ENCODE data around the gene EPGN. TPM values are rescaled to one million over a fixed set of nuclear protein-coding genes. Genes with fewer than 3 reads are reported as not detected.

EPGN gene
- total and polyA plus RNA-seq, 8 donors, result 0.24 to 0.92 TPM; not detected in 6

DNA sequence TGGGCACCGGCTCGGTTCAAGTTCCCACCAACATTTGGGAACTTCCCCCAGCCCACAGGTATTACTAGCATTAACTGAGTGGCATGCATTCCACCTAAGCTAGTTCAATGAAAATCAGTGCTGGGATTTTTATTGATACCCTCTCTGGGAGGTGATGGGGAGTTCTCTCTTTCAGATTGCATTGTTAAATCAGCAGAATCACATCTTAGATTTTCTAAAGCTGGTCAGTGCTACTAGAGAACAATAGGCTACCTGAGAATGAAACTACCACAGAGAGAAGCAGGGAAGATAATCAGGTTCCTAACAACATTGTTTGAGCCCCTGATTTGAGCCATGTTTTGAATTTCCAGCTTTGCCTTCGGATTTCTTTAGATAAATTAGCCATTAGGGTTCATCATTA is 16.0 kb downstream of the EPGN start:
- H3K27ac ChIP-seq, result no peak overlapping the region
- H3K27me3 ChIP-seq, result no peaks in the 10 kb centered on the region
- H3K4me3 ChIP-seq, result no peak overlapping the region
- ATAC-seq, result no peak
- TF ChIP-seq, protein P1, sequence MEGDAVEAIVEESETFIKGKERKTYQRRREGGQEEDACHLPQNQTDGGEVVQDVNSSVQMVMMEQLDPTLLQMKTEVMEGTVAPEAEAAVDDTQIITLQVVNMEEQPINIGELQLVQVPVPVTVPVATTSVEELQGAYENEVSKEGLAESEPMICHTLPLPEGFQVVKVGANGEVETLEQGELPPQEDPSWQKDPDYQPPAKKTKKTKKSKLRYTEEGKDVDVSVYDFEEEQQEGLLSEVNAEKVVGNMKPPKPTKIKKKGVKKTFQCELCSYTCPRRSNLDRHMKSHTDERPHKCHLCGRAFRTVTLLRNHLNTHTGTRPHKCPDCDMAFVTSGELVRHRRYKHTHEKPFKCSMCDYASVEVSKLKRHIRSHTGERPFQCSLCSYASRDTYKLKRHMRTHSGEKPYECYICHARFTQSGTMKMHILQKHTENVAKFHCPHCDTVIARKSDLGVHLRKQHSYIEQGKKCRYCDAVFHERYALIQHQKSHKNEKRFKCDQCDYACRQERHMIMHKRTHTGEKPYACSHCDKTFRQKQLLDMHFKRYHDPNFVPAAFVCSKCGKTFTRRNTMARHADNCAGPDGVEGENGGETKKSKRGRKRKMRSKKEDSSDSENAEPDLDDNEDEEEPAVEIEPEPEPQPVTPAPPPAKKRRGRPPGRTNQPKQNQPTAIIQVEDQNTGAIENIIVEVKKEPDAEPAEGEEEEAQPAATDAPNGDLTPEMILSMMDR (IDR thresholded peaks at IDR 0.05), result no peak
- no peaks in the 10 kb centered on the region for H3K9me3 ChIP-seq
- intact Hi-C loops (cut with DNase I), result no loop called here
- no peaks in the 10 kb centered on the region for H3K36me3 ChIP-seq
- no peak for DNase-seq
- H3K4me1 ChIP-seq, result peaks cover 0 to 7% of the 10 kb centered on the region in 2 donors

DNA sequence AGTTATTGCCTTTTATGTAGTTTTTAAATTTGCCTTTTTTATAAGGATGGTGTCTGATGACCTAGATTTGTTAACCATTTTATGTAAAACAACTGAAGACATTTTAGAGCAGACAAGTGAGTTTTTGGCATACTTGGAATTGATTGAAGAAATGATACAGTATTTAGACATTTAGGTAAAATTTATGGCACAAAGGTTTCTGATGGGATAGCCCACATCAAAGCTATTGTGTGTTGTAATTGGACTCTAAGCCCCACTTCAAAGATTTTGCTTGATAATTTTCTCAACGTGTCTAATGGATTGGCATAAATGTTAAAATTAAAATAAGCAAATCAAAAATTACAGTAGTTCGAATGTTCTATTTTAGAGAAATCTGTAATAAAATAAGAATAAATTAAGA is 17.6 kb downstream of the EPGN start:
- intact Hi-C loops (cut with DNase I), result no loop called here
- Histone ChIP-seq H3K4me3 (no peak overlapping the region), H3K9me3 (no peaks in the 10 kb centered on the region), H3K27me3 (no peaks in the 10 kb centered on the region), H3K36me3 (no peaks in the 10 kb centered on the region), H3K27ac (no peak overlapping the region), H3K4me1 (peaks cover 0 to under 1% of the 10 kb centered on the region in 2 donors)
- TF ChIP-seq, protein P1 (IDR thresholded peaks at IDR 0.05), result no peak
- ATAC-seq (no peak), DNase-seq (no peak)

DNA sequence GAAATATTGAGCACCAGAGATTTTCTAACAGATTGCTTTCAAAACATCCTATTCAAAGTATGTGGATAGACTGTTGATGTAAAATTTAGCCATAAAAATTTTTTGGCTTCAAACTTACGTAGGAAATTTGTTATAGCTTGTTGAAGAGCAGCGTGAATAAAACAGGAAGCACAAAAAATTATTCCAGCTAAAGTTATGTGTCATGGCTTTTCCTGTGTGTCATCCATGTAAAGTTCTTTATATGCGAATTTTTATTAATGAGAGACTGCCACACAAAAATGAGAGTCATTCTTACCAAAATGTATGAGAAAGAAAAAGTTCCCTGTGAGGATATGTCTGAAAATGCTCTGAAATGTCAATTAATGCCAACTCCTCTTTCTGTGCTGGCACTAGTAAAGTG is 19.5 kb downstream of the EPGN start:
- H3K4me1 ChIP-seq, result no peaks in the 10 kb centered on the region
- no peak for ATAC-seq
- TF ChIP-seq, protein P1 (IDR thresholded peaks at IDR 0.05), result no peak
- H3K4me3 ChIP-seq, result no peak overlapping the region
- no peaks in the 10 kb centered on the region for H3K36me3 ChIP-seq
- no peak overlapping the region for H3K27ac ChIP-seq
- H3K27me3 ChIP-seq, result no peaks in the 10 kb centered on the region
- no peak for DNase-seq
- no peaks in the 10 kb centered on the region for H3K9me3 ChIP-seq
- intact Hi-C loops (cut with DNase I), result no loop called here

DNA sequence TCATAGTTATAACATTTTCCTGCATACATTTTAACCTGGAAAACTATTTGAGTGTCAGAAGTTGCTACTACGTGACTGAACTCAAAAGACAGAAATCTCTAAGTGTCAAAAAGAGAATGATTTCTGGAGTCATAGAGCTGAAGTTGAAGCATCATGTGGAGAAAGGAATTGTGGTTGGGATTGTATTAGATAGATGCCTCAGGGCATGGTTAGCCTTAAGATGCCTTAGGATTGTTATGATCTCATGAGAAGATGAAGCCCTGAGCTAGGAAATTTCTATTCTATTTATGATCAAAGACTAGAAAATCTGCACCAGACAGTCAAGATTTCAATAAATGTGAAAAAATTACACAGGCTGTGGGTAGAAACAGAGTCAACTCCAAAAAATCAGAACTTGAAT is 20.2 kb downstream of the EPGN start:
- no peaks in the 10 kb centered on the region for H3K4me1 ChIP-seq
- DNase-seq, result no peak
- ATAC-seq, result no peak

DNA sequence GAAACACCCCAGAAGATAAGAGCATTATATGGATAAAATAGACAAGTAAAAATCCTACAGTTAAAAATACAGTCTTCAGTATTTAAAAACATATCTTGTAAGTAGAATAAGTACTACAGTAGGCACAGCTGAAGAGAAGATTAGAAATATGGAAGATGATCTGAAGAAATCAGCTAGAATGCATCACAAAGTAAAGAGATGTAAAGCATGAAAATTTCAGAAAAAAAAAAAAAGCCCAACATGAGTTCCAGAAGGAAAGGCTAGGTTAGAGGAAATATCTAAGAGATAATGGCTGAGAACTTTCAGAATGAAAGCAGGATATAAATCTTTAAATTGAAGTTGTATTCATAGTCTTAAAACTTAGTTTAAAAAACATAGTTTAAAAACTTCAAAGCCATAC is 21.0 kb downstream of the EPGN start:
- Histone ChIP-seq H3K4me1 (no peaks in the 10 kb centered on the region), H3K27me3 (no peaks in the 10 kb centered on the region), H3K36me3 (no peaks in the 10 kb centered on the region), H3K4me3 (no peak overlapping the region), H3K27ac (no peak overlapping the region), H3K9me3 (no peaks in the 10 kb centered on the region)
- no peak for ATAC-seq
- TF ChIP-seq, protein P1 (IDR thresholded peaks at IDR 0.05), result no peak
- DNase-seq, result no peak
- intact Hi-C loops (cut with DNase I), result no loop called here

More for the DNA sequence above, 20.2 kb downstream of the EPGN start:
- Histone ChIP-seq H3K9me3 (no peaks in the 10 kb centered on the region), H3K4me3 (no peak overlapping the region), H3K27me3 (no peaks in the 10 kb centered on the region), H3K36me3 (no peaks in the 10 kb centered on the region), H3K27ac (no peak overlapping the region)
- TF ChIP-seq, protein P1 (IDR thresholded peaks at IDR 0.05), result no peak
- intact Hi-C loops (cut with DNase I), result no loop called here

All from left lung (tissue), 10 donors.